GM19324 (cell line): ENCODE results near the gene NKAIN4.

Source experiments
- ATAC-seq: cut with Tn5 transposase; IDR thresholded peaks from one replicate; pipeline ENCODE4 v1.9.1; 2021; ENCODE audit warnings: mild to moderate bottlenecking, moderate library complexity; ENCODE audit not compliant: unreplicated experiment, low FRiP score

NKAIN4 gene

DNA sequence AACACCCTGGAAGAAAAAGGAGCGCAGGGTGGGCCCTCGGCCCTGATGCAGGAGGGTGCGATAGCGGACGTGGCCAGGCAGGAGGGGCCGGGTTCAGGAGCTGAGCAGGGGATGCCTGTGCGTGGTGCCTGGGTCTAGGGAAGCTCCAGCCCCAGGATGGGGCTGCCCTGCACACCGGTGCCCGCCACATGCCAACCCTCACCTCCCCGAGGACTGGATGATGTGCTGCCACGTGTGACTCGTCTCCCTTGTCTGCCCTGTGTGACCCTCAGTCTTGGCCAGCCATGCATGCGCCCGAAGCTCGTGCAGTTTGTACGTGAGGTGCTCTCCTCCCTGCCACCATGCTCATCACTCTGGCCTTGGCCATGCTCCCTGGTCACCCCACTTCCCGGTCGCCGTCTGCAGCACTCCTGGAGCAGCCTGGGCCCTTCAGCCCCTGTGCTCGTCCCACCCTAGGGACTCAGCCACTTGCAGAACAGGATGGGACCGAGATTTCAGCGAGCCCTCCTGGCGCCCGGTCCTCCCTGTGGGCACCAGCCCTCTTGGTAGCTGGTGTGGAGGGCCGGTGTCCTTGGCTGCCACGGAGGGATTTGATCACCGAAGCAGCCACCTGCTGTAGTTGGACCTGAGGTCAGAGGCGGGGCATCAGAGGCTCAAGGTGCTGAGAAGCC lies 34.5 kb upstream of the NKAIN4 start:
- ATAC-seq = no peak

DNA sequence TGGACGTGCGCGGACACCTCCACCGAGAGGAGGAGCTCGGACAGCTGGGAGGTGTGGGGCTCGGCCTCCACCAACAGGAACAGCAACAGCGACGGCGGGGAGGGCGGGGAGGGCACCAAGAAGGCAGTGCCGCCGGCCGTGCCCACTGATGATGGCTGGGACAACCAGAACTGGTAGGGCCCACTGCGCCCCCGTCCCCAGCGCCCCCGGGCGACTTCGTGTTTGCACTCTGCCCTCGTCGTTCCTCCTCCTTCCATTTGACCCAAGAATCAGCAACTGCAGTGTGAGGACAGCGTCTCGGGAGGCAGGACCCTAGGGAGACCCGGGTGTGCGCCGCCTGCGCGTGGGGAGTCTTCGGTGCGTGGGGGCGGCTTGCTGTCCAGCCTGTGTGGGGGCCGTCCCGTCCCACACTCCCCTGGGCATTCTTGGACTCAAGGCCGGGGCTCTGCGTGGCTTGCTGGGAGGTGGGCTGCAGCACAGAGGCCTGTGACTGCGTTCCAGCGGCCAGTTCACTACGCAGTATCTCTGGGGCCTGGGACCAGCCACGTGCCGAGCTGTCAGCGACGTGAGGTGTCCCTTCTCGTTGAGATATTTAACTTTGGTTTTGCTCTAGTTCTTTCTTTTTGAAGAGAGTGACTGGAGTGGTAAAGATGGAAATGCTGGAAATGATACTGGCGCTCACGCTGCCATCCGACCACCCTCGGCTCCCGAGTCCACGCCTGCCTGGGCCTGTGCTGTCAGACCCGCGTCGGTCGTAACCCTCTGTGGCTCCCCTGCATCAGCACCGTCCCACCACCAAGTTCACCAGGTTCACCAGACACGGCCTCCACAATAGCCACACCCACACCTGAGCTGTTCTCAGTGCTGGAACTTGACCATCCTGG lies 33.7 kb upstream of the NKAIN4 start:
- no peak for ATAC-seq

DNA sequence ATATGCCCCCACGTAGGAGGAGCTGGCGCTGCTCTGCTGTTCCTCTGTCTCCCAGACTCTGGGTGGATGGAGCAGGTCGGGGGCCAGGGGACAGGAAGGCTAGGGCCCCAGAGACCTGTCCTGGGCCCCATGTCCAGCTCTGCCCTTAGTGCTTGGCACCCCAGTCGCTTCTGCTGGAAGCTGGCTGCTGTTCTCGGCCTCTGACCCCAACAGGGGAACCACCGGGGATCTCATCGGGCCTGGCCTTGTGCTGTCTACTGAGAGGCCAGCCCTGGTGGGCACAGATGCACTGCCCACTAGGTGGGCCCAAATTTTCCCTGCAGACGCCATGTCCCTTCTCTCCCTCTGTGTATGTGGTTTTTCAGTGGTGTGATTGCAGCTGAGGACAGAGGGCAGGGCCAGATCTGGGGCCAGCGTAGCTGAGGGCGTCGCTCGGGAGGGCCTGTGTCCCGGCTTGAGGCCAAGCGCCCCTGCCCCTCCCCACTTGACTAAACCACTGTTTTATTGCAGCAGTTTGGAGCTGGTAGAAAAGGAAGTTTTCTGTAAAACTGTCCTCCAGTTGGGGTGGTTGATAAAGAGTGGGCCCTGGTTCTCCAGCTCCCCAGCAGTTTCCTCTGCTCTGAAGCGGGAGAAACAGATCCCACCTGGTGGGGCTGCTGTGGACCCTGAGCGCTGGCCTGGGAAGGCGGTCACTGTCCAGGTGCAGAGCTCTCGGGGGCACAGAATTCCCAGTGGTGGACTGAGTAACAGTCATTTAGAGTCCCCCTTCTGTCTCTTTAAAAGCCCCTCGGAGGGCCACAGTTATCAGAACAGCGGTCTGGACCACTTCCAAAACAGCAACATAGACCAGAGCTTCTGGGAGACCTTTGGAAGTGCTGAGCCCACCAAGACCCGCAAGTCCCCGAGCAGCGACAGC lies 32.8 kb upstream of the NKAIN4 start:
- ATAC-seq = no peak

DNA sequence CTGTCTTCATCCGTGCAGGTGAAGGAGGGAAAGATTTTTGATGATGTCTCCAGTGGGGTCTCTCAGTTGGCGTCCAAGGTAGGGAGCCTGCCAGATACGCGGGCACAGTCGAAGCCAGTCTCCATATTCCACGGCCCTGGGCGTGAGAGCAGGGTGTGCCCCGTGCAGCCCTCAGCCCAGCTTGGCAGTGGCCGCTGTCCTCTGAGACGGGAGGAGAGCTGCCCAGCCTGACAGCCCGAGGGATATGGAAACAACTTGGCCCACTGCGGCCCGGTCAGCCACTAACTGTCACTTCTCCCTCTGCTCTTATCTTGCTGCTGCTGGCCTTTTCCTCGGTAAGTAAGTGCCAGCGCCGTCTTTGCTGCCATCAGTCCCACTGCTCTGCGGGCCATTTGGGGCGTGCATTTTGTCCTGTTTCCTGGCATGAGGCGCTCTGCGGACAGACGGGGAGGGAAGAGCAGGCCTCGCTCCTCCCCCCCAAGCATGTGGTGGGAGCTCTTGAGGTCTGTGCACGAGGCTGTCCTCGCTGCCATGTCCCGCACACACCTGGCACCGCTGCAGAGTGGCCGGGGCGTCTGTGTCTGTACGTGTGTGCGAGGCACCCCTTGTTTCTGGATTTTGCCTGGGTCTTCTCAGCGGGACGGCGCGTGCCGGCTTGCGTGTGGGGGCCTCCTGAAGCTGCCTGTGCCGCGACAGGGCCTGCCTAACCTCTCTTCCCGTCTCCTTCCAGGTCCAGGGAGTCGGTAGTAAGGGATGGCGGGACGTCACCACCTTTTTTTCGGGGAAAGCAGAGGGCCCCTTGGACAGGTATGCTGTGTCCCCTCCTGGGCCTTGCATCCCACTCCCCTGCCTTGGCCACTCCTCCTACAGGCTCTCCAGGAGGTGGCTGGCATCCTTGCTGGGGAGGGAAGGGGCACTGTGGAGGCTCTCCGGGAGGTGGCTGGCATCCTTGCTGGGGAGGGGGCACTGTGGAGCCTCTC lies 31.7 kb upstream of the NKAIN4 start:
- ATAC-seq = no peak

DNA sequence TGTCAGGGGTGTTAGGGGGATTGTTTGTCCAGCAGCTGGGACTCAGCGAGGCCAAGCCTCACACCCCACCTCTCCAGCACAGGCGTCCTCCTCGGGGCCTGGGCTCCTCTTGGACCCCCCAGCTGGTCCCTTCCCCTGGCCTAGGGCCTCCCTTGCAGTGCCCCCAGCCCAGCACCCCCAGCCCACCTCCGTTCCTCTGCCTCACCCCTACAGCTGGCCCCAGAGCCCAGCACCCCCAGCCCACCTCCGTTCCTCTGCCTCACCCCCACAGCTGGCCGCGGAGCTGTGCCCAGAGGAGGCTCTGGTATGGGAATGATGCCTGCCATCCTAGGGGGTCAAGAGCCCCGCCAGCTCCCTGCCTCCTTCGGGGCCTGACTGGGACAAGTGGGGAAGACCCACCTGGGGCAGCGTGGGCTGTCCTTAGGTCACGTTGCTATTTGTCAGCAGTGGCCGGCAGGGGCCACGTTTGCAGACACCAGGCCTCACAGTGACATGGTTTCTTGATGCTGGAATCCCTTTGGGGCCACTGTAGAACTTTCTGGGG lies 30.8 kb upstream of the NKAIN4 start:
- ATAC-seq = no peak

DNA sequence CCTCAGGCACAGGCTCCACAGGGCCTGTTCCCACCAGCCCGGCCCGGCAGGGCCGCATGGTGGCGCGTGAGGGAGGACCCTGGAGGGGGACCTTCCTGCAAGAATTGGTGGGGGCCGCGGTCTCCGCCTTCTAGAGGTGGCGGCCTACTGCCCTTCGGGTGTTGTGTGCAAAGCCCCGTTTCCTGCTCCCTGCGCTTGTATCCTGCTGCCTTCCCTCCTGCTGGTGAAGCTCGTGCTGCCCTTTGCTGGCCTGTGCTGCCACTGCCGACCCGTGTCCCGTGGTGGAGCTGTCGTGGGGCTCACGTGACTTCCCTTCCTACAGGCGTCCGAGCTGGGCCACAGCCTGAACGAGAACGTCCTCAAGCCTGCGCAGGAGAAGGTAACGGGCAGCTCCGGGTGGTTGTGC lies 30.3 kb upstream of the NKAIN4 start:
- no peak for ATAC-seq

DNA sequence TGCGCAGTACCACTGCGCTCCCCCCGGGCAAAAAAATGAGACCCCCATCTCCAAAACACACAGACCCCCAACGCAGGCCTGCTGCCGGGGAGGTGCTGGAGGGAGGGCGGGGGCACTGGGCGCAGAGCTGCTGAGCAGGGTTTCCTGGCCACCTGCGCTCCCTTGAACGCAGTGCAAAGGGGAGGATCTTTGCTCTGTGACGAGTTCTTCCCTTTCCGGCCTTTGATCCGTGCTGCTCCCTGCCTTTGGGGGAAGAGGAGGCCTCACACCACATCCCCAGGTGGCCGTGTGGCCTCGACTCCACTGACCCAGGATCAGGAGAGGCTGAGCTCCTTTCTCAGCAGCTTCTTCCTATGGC lies 29.8 kb upstream of the NKAIN4 start:
- ATAC-seq = no peak

DNA sequence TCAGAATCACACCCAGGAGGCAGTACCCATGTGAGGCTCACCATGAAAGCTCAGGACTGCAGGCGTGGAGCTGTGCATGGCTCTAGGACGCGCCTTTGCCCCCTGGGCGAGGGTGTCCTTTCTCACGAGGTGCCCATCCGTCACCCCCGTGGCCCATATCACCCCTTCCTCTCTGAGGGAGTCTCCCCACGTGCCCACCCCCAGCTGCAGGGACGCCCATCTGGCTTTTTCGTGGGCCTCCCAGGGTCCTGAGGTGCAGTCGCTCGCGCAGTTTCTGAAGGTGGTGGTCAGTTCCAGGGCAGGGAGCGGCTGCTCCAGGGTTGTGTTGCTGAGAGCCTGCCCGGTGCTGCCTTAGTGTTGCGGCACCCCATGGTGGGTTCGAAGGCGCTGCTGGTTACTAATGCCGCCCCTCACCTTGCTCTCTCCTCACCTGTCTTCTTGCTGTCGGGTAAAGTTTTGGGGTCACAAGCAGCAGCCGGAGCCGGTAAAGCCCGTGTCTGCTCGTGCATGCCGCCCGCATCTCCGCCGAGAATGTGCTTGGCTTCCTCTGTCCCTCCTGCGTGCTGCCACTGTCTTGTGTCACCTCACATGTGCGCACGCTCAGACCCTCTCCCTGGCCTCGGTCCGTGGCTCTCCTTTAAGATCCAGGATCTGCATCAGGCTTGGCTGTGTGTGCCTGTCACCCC lies 29.3 kb upstream of the NKAIN4 start:
- ATAC-seq = no peak

DNA sequence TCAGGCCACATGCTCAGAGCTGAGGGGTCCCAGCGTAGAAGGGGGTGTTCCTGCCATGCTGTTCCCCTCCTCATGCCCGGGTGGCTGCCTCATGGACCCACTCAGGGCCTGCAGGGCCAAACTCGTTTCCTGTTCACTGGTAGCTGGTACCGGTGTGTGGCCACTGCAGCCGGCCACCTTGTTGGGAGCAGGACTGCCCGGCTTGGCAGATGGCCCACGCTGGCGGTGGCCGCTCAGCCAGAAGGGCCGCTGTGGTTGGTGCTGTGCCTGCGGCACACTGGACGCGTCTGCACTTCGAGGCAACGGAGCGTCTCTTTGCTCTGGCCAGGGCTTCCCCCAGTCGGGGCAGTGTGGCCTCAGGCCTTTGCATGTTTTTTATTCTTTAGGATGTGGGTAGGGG lies 28.7 kb upstream of the NKAIN4 start:
- no peak for ATAC-seq

DNA sequence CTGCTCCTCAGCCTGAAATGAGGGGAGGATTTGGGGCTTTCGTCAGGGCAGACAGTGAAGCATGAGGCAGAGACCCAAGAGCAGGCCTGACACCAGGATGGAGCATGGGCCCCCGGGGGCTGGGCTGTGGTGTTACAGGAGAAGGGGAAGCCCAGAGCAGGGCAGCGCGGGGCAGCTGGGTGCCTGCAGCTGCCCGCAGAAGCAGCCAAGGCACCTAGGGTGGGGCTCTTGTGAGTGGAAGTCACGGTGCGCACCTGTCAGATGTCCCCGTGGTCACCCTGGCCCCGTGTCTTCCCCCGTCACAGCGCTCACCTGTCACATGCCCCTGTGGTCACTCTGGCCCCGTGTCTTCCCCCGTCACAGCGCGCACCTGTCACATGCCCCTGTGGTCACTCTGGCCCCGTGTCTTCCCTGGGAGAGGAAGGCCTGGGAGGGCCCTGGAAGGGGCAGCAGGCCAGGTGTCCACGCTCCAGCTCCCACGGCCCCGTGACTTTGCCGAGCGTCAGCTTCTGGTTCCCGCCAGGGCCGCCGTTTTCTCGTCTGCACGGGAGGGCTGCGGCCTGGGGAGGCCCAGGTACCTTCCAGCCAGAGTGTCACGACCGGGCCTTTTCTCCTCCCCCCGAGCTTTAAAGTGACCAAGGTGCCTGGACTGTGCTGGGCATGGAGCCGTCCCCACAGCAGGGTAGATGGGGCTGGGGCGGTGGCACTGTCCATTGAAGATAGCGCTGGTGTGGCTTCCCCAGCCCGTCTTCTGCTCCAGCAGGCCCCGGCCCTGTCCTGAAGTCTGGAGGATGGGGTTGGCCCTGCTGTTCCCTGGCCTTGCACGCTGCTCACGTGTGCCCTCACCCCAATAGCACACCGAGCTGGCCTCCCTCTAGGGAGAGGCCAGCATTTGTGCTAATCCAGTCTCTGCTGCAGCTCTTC lies 27.7 kb upstream of the NKAIN4 start:
- no peak for ATAC-seq

DNA sequence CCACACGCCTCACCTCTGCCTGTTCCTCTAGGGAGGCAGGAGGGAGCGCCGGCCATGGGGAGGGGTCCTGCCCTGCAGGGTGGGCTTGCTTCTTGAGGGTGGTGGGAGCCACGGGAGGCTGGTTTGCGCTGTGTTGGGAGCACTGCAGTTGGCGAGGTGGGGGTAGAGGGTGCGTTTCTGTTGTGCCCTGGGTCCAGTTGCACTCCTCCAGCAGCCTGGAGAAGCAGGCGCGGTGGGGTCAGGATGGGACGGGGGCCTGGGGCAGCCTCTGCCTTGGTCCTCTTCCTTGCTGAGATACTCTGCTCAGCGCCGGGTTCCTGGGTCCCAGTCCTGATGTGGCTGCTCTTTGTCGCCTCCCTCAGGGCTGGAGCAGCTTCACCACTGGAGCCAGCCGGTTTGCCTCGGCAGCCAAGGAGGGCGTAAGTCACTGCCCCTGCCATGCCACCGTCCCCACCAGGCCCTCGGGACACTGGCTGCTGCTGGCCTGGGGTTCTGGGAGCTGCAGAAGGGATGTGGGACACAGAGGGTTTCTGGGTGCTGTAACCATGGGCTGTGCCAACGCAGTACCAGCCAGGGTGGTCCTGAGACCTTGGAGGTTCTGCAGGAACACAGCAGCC lies 26.8 kb upstream of the NKAIN4 start:
- no peak for ATAC-seq

DNA sequence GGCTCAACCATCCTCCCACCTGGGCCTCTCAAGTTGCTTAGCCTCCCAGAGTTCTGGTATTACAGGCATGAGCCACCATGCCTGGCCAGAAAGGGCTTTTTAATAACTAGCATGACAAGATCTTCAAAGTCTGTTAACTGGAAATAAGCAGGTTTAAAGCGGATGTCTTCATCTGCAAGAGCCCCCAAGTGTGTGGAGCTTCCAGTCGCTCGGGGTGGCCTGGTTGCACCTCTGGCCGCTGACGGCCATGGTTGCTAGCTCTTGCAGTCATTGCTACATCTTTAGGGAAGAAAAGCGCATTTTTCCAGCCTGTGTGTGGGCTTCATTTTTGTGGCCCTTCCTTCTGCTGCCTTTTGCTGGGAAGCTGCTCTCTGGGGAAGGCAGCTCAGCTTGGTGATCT lies 26.1 kb upstream of the NKAIN4 start:
- no peak for ATAC-seq

DNA sequence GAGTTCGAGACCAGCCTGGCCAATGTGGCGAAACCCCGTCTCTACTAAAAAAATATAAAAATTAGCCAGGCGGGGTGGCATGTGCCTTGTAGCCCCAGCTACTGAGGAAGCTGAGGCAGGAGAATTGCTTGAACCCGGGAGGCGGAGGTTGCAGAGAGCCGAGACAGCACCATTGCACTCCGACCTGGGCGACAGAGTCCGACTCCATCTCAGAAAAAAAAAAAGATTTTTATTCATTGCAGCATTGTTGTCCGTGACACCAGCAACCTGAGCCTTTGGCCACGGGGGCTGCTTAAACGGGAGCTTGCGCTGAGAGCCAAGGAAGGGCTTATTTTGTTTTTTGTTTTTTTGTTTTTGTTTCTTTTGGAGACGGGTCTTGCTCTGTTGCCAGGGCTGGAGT lies 25.7 kb upstream of the NKAIN4 start:
- ATAC-seq = no peak

DNA sequence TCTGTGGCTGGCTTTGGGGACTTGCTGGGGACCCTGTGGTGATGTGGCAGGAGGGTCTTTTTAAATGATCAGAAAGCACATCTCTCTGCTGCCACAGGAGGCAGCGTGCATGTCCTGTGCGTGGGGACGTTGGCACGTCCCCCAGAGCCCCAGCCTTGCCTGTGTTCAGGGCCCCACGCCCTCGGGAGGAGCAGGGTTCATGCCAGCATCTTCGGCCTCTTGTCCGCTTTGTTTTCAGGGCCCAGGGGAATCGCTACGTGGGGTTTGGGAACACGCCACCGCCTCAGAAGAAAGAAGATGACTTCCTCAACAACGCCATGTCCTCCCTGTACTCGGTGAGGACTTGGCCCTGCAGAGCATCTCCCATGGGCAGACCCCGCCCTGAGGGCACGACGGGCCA lies 24.4 kb upstream of the NKAIN4 start:
- ATAC-seq = no peak

DNA sequence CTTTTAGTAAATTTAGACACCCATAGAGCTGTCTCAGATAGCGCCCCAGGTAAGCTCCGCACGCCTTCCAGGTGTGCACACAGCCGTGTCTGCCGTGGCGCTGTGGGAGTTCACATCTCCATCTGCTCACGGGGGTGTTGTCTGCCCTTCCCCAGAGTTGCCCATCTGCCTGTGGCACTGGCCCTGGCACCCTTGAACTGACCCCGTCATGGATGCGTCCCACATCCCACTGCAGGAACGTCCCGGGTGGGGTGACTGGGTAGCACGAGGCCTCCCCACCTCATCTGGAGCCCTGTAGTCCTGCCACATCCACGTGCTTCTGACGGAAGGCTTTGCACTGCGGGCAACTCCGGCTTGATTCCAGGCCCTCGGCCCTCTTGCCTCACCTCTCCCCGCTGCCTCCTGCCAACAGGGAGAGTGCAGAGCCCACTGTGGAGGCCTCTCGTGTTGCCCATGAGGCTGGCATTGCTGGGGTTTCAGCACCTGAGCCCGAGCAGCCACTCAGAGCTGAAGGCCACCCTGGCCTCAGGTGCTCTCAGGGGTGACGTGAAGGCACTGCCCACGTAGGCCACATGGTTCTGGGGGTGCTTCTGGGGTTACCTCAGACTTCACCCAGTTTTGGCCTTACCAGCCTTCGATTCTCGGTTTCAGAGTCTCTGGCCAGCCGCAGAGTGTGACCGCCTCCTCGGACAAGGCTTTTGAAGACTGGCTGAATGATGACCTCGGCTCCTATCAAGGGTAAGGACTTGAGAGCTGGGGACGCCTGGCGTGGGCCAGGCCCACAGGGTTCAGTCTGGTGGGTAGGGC lies 23.4 kb upstream of the NKAIN4 start:
- no peak for ATAC-seq

DNA sequence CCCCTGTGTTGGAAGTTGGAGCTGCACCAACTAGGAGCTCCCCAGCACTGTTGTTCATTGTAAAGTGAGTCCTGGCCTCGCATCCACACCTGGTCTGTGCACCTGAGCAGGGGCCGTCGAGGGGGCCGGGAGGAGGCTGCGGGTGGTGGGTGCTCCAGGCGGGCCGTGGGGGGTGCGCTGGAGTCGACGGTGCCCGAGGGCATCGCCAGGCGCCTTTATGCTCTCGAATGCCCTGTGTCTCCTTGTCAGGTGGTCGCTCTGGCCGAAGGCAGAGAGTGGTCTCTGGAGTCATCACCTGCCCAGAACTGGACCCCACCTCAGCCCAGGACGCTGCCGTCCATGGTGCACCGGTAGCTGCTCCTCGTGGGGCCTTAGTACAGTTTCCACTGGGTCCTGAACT lies 22.7 kb upstream of the NKAIN4 start:
- no peak for ATAC-seq

DNA sequence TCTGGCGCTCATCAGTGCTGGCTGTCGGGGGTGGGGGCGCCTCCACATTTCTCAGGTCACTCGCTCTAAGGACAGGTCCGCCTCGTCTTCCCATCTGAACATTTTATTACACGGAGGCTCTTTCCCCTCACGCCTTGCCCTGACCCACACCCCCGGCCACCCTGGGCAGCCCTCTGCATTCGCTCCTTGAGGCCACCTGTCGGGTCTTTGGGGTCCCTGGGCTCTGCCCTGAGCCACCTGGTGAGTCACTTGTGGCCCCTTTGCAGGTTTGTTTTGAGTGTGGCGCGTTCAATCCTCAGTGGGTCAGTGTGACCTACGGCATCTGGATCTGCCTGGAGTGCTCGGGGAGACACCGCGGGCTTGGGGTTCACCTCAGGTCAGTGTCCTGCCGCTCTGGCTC lies 21.6 kb upstream of the NKAIN4 start:
- ATAC-seq = no peak
